K562 (cell line): ENCODE measurements around the gene TFEC. TPM values are rescaled to one million over a fixed set of nuclear protein-coding genes. Genes with fewer than 3 reads are reported as not detected.

Experiments used
- ATF6 ChIP-seq: sonication (generic); formaldehyde crosslinking; IDR thresholded peaks from 2 replicates; pipeline ENCODE4 v1.4.0; 2020; ENCODE audit warnings: mild to moderate bottlenecking, missing genetic modification reagents
- HOMEZ ChIP-seq: fragments of 250-450 bp; sonication (Bioruptor Pico); IDR thresholded peaks from 2 replicates; pipeline ENCODE4 v1.4.0; 2020; ENCODE audit warnings: mild to moderate bottlenecking, moderate library complexity
- THAP12 ChIP-seq: fragments of 250-450 bp; sonication (Bioruptor Pico); IDR thresholded peaks from 2 replicates; pipeline ENCODE4 v1.9.0; 2021; ENCODE audit warnings: mild to moderate bottlenecking, inconsistent platforms
- ZBTB40 ChIP-seq, 2 experiments: fragments of 450-650 bp in 1 of 2; sonication (generic) in 1 of 2; formaldehyde crosslinking in 1 of 2; IDR thresholded peaks; 2 replicates each; pipeline versions ENCODE4 v1.7.1 to v1.9.0; 2016 to 2022; ENCODE audit warnings: inconsistent platforms in 1 of 2, mild to moderate bottlenecking in 1 of 2, missing genetic modification reagents in 1 of 2
- ZNF280A ChIP-seq: fragments of 450-650 bp; IDR thresholded peaks from 2 replicates; pipeline ENCODE4 v1.6.1; 2018; ENCODE audit warnings: mild to moderate bottlenecking, low read depth; ENCODE audit not compliant: partially characterized antibody
- ZZZ3 ChIP-seq: fragments of 450-650 bp; IDR thresholded peaks from 2 replicates; pipeline ENCODE4 v1.6.1; 2016; ENCODE audit warnings: antibody characterized with exemption, mild to moderate bottlenecking, moderate library complexity
- polyA plus RNA-seq, 8 experiments: library from polyadenylated mRNA; depleted of rRNA in 4 of 8; stranded (reverse) in 5 of 8; unstranded in 3 of 8; fragments of >200 nt; fragmentation: Nextera tagmentation in 2 of 8; fragmentation: Illumina TruSeq in 1 of 8; extraction: Ambion mirVana in 2 of 8; extraction: Trizol in 1 of 8; gene quantifications; 2 replicates each; pipeline versions ENCODE4 v1.2.1 to v1.2.3, GENCODE V29; 2011 to 2014; ENCODE audit warnings: inconsistent platforms in 1 of 8, missing spikeins in 1 of 8
- total RNA-seq, 7 experiments: library from RNA; depleted of rRNA in 6 of 7; stranded (reverse); fragments of >200 nt in 6 of 7; fragmentation: Illumina TruSeq in 2 of 7; extraction: Trizol in 2 of 7; gene quantifications; 2 replicates each; pipeline versions ENCODE4 v1.2.1 to v1.2.3, GENCODE V29; 2011 to 2021; ENCODE audit warnings: low replicate concordance in 1 of 7

The TFEC gene
- total and polyA plus RNA-seq, 9 of the 15 experiments (the other 6 are each of a cell fraction or from before 2014, with no cell fraction given) = 0.01 TPM; not detected in 8

GRCh38 chr7:115914951-115915350, 115.6 kb downstream of the TFEC start (continued):
- TF ChIP-seq ATF6 (CRISPR knock-in tag) = no peak
- TF ChIP-seq ZNF280A = no peak
- no peak for TF ChIP-seq THAP12 (CRISPR knock-in tag)
- no peak for TF ChIP-seq ZBTB40 (IDR thresholded peaks at IDR 0.05)
- TF ChIP-seq ZBTB40 (CRISPR knock-in tag; IDR thresholded peaks at IDR 0.05) = no peak
- TF ChIP-seq HOMEZ = no peak
- TF ChIP-seq ZZZ3 = no peak
